ENCODE results near the gene KCNMA1.

The KCNMA1 gene

GRCh38 chr10:77186936-77187335, 450.7 kb downstream of the KCNMA1 start:
- no peak for DNase-seq (ENCODE audit: extremely low read depth, low read depth)
- no peak for TF ChIP-seq CTCF (IDR thresholded peaks at IDR 0.05; ENCODE audit: low read depth, low read length)

- no peak for TF ChIP-seq CTCF (IDR thresholded peaks at IDR 0.05; ENCODE audit: low read depth, low read length)
- no peak for DNase-seq (ENCODE audit: extremely low read depth, low read depth)
Observed at GRCh38 chr10:77185696-77186095, 451.9 kb downstream of the KCNMA1 start.

GRCh38 chr10:77182803-77183202, 454.8 kb downstream of the KCNMA1 start:
- no peak for DNase-seq (ENCODE audit: extremely low read depth, low read depth)
- no peak for TF ChIP-seq CTCF (IDR thresholded peaks at IDR 0.05; ENCODE audit: low read depth, low read length)

GRCh38 chr10:77180794-77181193, 456.8 kb downstream of the KCNMA1 start:
- no peak for DNase-seq (ENCODE audit: extremely low read depth, low read depth)
- no peak for TF ChIP-seq CTCF (IDR thresholded peaks at IDR 0.05; ENCODE audit: low read depth, low read length)

- DNase-seq (ENCODE audit: extremely low read depth, low read depth), result no peak
Observed at GRCh38 chr10:77180104-77180503, 457.5 kb downstream of the KCNMA1 start.

GRCh38 chr10:77179015-77179695, 458.5 kb downstream of the KCNMA1 start:
- TF ChIP-seq CTCF (IDR thresholded peaks at IDR 0.05; ENCODE audit: low read depth, low read length), result no peak
- peak; percentile 77 for DNase-seq (ENCODE audit: extremely low read depth, low read depth)

More at GRCh38 chr10:77180104-77180503, 457.5 kb downstream of the KCNMA1 start:
- no peak for TF ChIP-seq CTCF (IDR thresholded peaks at IDR 0.05; ENCODE audit: low read depth, low read length)

GRCh38 chr10:77177589-77177988, 460.0 kb downstream of the KCNMA1 start:
- TF ChIP-seq CTCF (IDR thresholded peaks at IDR 0.05; ENCODE audit: low read depth, low read length), result no peak
- no peak for DNase-seq (ENCODE audit: extremely low read depth, low read depth)

Data from AG09319 (cell line).